GM18909 (cell line): ENCODE data around the gene HSP90AA1.
"Not testable (repeated sequence)": the region's sequence is repeated elsewhere in the genome, so short reads cannot be mapped to it uniquely, and the experiment has no call there.

ENCODE experiments used
- ATAC-seq: cut with Tn5 transposase; IDR thresholded peaks from one replicate; pipeline ENCODE4 v1.9.1; 2021; ENCODE audit warnings: mild to moderate bottlenecking; ENCODE audit not compliant: unreplicated experiment, poor library complexity

Gene HSP90AA1

DNA sequence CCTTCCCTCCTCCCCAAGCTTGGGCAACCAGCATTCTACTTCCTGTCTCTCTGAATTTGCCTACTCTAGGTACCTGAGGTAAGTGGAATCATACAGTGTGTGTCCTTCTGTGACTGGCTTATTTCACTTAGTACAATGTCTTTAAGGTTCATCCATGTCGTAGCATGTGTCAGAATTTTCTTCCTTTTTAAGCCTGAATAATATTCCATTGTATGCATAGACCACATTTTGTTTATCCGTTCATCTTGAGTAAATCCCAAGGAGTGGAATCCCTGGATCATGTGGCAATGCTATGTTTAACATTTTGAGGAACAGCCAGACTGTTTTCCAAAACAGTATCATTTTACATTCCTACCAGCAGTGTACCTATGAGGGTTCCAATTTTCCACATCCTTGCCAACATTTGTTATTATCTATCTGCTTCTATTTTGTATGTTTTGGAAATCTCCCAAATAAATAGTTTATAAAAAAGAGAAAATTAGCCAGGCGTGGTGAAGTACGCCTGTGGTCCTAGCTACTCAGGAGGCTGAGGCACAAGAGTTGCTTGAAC lies 12.4 kb downstream of the HSP90AA1 start:
- no peak for ATAC-seq

DNA sequence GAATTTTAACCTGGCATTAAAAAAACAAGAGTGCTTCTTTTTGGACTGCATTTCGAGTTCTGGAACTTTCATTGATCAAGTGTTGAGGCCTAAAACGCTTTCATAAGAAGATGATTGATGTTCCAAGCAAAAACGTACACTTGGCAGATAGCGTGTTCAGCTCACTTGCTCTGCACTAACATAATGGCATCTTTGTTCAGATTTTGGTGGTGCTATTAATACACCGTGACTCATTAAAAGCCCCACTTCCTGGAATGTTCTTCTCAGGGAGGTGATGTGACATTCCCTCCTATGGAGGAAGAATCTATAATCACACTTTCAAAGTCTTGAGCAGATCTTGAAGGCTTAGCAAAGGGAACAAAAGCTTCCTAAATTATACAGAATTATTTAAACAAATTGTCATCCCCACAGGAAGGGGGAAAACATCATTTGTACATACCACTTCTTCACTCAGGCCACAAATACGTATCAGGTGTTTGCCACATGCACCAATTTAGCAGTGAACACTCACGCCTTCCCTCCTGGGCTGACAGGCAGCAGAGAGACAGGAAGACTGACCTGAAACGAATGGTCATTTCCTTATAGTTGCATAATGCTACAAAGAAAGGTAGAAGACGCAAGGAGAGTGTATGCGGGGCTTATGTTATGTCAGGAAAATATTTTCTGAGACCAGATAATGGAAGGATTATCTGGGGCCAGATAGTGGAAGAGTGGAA lies 15.4 kb downstream of the HSP90AA1 start:
- no peak for ATAC-seq

DNA sequence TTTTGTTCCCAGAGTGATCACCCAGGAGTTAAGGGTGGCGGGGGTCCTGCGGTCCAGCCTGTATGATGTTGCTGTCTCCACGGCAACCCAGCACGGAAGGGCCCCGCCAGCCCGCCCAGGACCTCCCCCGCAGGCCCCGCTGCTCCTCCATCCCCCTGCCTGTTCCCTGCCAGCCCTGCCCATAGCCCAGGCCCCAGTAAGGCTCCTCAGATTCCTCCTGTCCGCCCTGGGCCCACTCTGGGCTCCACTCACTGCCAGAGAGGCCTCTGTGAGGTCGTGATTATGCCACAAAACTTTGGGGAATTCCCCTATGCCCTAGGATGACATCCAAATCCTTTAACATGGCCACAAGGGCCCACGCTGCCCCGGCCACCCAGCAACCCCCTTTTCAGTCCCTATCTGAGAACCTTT lies 20.8 kb downstream of the HSP90AA1 start:
- ATAC-seq, result no peak

DNA sequence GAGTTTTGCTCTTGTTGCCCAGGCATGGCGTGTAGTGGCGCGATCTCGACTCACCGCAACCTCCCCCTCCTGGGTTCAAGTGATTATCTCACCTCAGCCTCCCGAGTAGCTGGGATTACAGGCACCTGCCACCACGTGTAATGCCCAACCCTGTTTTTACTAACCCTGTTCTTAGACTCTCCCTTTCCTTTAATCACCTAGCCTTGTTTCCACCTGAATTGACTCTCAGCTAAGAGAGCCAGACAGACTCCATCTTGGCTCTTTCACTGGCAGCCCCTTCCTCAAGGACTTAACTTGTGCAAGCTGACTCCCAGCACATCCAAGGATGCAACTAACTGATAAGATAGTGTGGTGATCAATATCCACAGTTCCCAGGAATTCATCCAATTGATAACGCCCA lies 22.3 kb downstream of the HSP90AA1 start:
- ATAC-seq, result not testable (repeated sequence)

DNA sequence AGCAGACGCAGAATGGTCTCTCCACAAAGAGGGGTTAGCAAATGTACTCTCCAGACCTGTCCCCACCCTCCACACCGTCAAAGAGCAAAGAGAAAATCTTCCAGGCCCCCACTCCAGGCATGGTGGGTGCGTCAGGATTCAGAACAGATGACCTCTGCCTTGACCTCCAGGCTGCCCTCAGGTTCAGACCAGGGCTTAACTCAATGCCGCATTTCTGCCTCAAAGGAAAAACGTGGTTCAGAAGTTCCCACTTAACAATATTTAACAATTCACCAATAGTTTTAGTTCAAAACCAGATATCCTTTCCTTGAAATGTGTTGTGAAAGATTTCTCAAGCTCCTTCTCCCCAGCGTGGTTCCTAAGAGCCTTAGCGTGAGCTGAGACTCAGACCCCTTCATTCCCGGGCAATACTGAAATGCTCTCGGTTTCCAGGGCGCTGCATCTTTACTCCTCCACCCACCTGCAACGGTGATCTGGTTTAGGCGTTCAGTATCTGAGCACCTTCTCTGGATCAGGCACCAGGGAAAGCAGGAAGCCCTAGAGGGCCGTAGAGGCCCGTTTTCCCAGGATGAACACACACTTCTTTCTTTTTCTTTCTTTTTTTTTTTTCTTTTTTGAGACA lies 22.9 kb downstream of the HSP90AA1 start:
- ATAC-seq, result no peak

DNA sequence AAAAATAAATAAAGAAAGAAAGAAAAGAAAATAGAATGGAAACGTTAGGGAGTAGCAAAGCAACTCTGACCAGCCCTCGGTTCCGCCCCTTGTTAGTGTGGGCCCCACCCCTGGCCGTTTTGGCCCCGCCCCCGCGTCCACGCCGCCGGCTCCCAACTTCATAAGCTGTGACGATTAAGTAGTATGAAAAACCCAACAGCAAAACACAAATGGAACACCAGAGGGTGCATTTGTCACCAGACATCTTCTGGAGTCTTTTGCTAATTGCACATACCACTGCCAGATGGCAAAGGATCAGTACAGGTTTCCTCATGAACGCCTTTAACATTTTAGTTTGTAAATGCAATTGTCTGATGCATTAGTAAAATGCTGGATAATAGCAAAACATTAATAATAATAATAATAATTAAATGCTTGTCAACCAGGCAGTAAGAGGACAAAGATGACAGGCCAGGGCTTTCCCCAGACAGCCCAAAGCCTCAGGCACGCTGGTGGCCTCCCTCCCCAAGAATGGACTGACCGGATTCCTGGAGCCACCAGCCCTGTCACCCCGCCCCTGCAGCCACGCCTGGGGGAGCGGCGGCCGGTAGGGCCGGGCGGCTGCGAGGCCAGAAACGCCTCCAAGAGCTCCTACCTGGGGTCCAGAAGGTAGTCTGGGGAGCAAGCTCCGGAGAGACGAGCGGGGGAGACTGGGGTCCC lies 23.6 kb downstream of the HSP90AA1 start:
- ATAC-seq, result peak; percentile 52

DNA sequence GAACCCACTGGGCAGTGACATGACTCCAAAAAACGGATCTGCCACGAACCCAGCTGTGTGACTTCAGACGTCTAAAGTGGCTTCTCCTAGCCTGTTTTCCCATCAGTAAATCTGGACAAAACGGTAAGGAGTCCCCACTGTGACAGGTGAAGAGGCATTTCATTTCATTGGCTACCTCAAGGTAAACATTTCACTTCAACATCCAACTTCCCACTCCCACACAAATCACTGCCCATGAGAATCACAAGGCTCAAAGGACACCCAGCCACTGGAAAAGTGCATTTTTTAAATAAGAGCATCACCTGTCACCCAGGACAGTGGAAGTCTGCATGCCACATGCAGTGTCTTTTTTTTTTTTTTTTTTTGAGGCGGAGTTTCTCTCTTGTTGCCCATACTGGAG lies 27.9 kb downstream of the HSP90AA1 start:
- no peak for ATAC-seq

DNA sequence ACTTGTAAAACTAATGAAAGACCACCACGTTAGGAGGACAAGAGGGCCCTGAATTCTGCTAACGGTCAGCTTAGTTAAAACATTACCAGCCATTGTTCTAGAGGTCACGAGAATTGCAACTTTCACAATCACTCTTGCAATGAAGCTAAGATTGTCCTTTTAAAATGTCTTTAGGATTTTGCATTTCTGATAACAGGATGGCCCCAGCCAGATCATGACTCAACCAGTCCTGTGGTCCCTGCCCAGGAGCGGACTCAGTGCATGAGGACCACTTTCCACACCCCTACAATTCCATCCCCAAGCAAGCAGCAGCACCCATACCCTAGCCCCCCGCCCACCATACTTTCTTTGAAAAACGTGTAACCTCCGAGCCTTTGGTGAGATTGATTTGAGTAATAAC lies 28.7 kb downstream of the HSP90AA1 start:
- no peak for ATAC-seq

DNA sequence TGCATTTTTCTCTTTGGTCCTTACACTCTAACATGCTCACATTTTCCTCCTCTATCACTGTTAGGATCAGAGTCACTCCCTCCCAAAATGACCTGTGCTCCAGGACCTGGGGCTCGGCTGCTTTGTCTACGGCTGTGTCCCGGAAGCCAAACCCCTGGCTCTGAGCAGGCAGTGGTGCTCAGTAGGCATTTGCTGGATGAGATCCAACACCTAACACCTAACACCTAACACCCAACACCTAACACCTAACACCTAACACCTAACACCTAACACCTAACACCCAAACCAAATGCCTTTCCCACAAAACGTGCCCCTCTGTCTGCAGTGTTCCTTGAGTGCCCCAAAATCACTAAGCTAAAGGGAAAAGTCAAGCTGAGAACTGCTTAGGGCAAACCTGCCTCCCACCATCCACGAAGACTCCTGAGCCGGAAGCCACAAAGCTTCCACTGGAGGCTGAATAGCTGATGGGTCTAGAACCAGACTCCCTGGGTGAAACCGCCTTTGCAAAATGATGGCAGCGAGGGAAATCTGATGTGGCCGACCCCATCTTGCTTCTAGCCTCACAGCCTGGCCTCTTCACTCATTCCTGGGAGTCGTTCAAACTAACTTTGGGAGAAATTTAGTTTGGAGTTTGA lies 29.2 kb downstream of the HSP90AA1 start:
- ATAC-seq, result no peak

DNA sequence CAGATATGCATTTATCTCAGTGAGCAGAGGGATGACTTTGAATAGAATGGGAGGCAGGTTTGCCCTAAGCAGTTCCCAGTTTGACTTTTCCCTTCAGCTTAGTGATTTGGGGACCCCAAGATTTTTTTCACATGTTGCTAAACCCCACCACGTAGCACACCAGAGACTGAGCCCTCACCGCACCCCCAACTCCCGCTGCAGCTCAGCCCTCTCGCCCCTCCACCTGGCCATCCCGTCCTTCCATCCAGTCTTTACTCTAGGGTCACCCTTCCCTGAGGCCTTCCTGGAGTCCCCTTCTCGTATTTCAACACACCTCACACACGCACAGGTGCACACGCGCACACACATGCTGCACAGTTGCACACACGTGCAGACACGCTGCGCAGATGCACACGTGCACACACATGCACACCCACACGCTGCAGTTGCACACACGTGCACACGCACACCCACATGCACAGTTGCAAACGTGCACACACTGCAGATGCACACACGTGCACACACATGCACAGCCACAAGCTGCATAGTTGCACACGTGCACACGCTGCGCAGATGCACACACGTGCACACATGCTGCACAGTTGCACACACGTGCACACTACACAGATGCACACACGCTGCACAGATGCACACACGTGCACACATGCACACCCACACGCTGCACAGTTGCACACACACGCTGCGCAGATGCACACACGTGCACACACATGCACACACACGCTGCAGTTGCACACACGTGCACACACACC lies 30.0 kb downstream of the HSP90AA1 start:
- no peak for ATAC-seq

DNA sequence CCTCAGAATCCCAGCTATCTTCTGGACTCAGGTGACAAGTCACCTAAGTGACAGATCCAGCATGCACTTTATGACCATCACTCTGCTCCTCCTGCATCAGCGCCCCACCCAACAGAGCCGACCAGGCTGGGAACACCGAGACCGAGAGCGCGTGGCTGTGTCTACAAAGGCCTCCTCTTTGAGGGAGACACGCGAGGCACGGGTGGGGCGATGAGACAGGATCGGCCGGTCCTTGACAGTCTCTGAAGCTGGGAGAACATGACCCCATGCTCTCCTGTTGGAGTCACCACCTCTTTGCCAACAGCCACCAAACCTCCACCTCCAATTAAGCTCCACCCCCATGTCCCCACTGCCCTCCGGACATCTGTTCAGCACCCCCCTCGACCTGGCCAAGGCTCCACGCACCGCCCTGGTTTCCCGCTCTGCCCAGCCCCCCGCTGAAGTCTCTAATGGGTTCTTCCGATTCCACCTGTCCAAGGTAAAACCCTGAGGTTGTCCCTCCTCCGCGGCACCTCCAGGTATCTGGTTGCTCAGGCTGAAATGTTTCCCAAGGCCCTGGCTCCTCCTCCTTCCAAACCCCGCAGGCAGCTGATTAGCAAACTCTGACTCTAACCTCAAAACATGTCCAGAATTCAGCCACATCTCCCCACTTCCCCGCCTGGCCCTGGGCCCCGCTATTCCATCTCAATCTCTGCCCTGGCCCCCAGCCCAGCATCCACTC lies 31.5 kb downstream of the HSP90AA1 start:
- ATAC-seq, result no peak

DNA sequence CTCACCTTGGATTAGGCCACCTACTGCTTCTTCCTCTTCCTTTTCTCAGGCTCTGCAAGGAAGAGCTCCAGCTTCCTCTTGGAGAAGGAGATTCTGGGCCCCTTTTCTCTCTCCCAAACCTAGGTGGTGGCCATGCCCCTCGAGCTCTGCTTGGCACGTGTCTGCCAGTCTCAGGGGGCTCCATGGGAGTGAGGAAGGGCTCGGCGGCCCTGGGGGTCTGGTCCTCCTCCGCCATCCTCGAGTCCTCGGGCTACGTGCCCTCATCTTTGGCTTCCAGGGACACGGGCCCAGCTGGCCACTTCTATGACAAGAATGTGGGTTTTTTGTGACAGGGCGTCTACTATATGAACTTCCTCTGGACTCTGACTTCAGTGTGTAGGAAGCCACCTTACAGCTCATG lies 34.3 kb downstream of the HSP90AA1 start:
- ATAC-seq, result no peak

DNA sequence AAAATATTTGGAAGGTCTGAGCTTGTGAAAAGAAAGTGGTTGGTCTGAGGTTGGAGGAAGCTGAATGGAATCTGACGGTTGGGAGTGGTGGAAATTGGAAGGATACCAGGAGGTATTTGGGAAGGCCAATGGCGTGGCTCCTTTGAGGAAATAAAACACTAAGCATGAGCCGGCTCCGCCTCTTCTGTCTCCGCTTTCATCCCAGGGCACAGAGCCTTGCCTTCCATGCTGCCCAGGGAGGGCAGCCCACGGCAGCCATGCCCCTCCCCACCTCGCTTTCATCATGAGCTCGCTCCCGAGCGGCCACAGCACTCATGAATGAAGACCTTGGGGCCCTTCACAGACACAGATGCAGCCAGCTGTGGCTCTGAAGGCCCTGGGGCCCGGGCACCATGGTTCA lies 36.2 kb downstream of the HSP90AA1 start:
- ATAC-seq, result no peak

DNA sequence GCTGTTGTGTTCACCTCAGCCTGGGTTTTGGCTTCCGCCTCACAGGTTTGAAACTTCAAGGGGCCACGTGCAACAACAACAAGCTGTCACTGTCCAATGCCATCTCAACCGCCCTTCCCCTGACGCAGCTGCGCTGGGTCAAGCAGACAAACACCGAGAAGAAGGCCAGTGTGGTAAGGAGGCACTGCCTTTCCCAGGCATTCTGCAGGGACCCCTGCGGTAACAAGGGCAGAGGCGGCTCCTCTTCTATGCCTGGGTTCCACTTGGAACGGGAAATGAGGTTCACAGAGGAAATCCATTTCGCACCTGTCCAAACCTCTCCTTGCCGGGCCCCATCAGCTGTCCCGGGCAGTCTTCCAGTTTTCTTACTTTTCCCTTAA lies 36.8 kb downstream of the HSP90AA1 start:
- ATAC-seq, result no peak

DNA sequence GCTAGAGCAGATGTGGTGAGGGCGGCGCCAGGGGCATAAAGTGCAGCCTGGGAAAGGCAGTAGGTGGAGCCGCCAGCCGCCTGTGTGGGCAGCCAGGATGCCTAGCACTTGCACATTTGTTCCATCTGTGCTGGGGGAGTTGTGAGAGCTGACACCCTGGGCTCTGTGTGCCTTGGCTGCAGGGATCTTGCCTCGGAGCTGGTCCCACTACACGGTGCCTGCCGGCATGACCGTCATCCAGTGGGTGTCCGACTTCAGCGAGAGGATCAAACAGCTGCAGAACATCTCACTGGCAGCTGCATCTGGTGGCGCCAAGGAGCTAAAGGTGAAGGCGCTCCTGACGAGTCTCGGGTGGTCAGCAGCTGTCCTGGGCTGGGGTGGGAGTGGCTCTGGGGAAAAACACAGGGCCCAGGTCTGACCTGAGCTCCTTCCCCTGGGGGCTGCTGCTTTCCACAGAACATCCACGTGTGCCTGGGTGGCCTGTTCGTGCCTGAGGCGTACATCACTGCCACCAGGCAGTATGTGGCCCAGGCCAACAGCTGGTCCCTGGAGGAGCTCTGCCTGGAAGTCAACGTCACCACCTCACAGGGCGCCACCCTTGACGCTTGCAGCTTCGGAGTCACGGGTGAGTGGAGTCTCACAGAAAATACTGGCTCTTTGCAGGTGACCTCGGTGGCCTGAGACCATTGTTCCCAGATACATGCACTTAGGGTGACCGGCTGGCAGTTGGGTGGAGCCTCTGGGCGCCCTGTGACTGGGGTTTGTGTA lies 37.4 kb downstream of the HSP90AA1 start:
- no peak for ATAC-seq

DNA sequence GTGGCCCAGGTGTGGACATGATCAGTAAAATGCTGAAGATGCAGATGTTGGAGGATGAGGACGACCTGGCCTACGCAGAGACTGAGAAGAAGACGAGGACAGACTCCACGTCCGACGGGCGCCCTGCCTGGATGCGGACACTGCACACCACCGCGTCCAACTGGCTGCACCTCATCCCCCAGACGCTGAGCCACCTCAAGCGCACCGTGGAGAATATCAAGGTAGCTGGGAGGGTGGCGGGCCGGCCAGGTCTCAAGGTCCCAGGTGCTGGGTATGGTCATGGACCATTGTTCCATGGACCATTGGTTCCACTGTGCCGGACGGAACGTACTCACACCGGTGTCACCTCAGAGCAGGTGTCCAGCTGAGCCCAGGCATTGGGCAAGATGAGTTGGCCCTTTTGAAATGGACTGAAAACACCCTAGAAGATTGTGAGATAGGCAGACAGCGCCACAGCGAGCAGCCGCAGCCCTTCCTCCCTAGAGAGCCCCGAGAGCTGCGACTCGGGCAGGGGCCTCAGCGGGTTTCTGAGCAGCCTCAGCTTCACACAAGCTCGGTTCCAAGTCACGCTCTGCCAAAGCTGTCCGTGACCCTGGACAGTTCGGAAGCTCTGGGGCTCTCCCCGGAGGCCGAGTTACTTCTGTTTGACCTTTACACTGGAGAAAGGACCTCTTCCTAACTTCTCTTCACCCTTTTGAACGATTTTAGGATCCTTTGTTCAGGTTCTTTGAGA lies 38.9 kb downstream of the HSP90AA1 start:
- ATAC-seq, result no peak

DNA sequence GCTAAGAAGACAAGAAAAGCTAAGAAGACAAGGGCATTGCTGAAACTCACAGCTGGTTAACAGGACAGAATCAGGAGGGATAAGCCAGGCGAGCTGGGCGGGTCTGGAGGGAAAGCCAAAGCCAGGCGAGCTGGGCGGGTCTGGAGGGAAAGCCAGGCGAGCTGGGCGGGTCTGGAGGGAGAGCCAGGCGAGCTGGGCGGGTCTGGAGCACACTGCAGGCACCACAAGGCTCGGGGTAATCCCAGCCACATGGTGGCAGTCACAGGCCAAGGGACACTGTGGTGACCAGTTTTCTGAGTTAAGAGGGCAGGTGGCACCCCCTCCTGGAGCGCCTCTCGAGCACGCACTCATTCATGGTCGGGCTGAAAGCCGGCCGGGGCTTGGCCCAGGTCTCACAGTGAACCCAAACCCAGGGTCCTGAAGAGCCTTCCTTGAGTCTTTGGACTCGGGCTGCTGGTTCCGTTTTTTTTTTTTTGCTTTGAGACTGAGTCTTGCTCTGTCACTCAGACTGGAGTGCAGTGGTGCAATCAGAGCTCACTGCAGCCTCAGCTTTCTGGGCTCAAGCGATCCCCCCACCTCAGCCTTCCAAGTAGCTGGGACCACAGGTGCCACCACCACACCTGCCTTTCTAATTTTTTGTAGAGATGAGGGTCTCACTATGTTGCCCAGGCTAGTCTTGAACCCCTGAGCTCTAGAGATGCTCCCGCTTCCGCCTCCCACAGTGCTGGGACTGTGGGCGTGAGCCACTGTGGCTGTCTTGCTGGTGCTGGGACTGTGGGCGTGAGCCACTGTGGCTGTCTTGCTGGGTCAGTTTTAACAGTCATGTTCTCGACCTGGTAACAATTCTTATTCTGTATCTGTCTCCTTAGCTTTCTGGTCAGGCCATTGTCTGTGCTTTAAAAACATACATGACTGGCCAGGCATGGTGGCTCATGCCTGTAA lies 40.2 kb downstream of the HSP90AA1 start:
- no peak for ATAC-seq
